ENCODE measurements around the gene DUSP12. TPM values are rescaled to one million over a fixed set of nuclear protein-coding genes. Genes with fewer than 3 reads are reported as not detected.

DUSP12 gene
- polyA plus RNA-seq, 1 of the 3 experiments (the other 2 are of a cell fraction) = 41.7 TPM

GRCh38 chr1:161784968-161785367 is 35.4 kb downstream of the DUSP12 start:
- WGBS (ENCODE audit: low lambda C conversion rate) = 100% methylated on average over 1 of the region's 1 CpG
- no peaks in the 10 kb centered on the region for H3K9me2 ChIP-seq
- H3K79me2 ChIP-seq (ENCODE audit: insufficient read depth) = peaks cover 6% of the 10 kb centered on the region; the same call in 1 of the 2 replicates
- no peak overlapping the region for H3K4me3 ChIP-seq (ENCODE audit: low read depth in 2 of 2, low read length in 1 of 2)
- peaks cover 58 to 66% of the 10 kb centered on the region in 2 experiments for H3K36me3 ChIP-seq (replicated peaks in 1 of 2; ENCODE audit: control insufficient read depth in 1 of 2, insufficient read depth in 2 of 2, low read length in 1 of 2)
- H3K9ac ChIP-seq = no peak overlapping the region
- no peak overlapping the region for H2AFZ ChIP-seq (ENCODE audit: low read depth)
- H4K20me1 ChIP-seq (ENCODE audit: insufficient read depth) = no peaks in the 10 kb centered on the region
- no peak overlapping the region for H3K4me2 ChIP-seq
- no peak for DNase-seq
- no peaks in the 10 kb centered on the region for H3K27me3 ChIP-seq (ENCODE audit: insufficient read depth)
- POLR2A ChIA-PET = no interaction called here
- TF ChIP-seq FOXM1 (IDR thresholded peaks at IDR 0.05; ENCODE audit: low read depth) (no peak), MAX (IDR thresholded peaks at IDR 0.05; ENCODE audit: low read depth) (no peak), FOSL2 (IDR thresholded peaks at IDR 0.05; ENCODE audit: borderline replicate concordance, low read depth) (no peak), FOXJ3 (CRISPR knock-in tag; IDR thresholded peaks at IDR 0.05) (no peak), RXRA (IDR thresholded peaks at IDR 0.05; ENCODE audit: borderline replicate concordance, low read depth) (no peak), PBX3 (IDR thresholded peaks at IDR 0.05) (no peak)
- CTCF ChIA-PET = interaction anchor here (1.4 to 4.2 kb wide), 4 partner anchors 8 to 252 kb away, joined by 3 to 17 read pairs (median 7); no protein-coding TSS in a partner anchor
- H3K27ac ChIP-seq (ENCODE audit: low read depth in 2 of 2, low read length in 1 of 2) = no peak overlapping the region
- peaks cover 7% of the 10 kb centered on the region for H3F3A ChIP-seq (replicated peaks; ENCODE audit: insufficient read depth)
- no peaks in the 10 kb centered on the region for H3K9me3 ChIP-seq
- peaks cover 0 to 11% of the 10 kb centered on the region in 2 experiments; a peak in 2 of 4 replicates for H3K4me1 ChIP-seq (ENCODE audit: control insufficient read depth in 1 of 2, insufficient read depth in 2 of 2, low read depth in 1 of 2, low read length in 1 of 2)

DNA sequence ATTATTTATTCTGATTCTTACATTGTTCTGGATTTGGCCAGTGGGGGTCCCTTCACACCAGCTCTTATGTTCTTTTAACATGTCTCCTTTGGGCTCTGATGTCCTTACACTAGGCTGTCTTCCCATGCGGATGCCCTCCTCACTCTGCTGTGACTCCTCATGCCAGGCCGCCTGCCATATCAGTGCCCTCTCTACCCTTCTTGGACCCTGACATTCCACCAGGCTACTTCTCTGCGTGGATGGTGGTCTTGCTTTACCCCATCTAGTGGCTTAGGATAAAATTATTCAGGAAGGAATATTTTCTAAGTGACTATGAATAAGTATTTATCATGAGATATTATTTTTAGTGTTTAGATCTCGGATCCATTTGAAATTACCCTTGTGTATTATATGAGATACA is 37.8 kb downstream of the DUSP12 start:
- 85% methylated on average over 4 of the region's 4 CpGs for WGBS (ENCODE audit: low lambda C conversion rate)
- ChIA-PET POLR2A (no interaction called here), CTCF (interaction anchor here (1.0 kb wide), 1 partner anchor 250 kb away, joined by 4 read pairs; no protein-coding TSS in a partner anchor)
- DNase-seq = peak; percentile 12
- TF ChIP-seq FOXJ3 (CRISPR knock-in tag; IDR thresholded peaks at IDR 0.05) (no peak), ELF1 (IDR thresholded peaks at IDR 0.05) (no peak), TAF1 (IDR thresholded peaks at IDR 0.05; ENCODE audit: borderline replicate concordance, low read depth, low read length) (no peak), TEAD4 (IDR thresholded peaks at IDR 0.05; ENCODE audit: borderline replicate concordance, insufficient read depth) (no peak), GATA2 (CRISPR knock-in tag; IDR thresholded peaks at IDR 0.05) (no peak), RAD21 (IDR thresholded peaks at IDR 0.05; ENCODE audit: low read length) (no peak)
- TF ChIP-seq, protein P1, sequence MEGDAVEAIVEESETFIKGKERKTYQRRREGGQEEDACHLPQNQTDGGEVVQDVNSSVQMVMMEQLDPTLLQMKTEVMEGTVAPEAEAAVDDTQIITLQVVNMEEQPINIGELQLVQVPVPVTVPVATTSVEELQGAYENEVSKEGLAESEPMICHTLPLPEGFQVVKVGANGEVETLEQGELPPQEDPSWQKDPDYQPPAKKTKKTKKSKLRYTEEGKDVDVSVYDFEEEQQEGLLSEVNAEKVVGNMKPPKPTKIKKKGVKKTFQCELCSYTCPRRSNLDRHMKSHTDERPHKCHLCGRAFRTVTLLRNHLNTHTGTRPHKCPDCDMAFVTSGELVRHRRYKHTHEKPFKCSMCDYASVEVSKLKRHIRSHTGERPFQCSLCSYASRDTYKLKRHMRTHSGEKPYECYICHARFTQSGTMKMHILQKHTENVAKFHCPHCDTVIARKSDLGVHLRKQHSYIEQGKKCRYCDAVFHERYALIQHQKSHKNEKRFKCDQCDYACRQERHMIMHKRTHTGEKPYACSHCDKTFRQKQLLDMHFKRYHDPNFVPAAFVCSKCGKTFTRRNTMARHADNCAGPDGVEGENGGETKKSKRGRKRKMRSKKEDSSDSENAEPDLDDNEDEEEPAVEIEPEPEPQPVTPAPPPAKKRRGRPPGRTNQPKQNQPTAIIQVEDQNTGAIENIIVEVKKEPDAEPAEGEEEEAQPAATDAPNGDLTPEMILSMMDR (IDR thresholded peaks at IDR 0.05) = peak; percentile 47
- Histone ChIP-seq H4K20me1 (ENCODE audit: insufficient read depth) (no peaks in the 10 kb centered on the region), H3K9ac (no peak overlapping the region), H3F3A (replicated peaks; ENCODE audit: insufficient read depth) (peaks cover 7% of the 10 kb centered on the region), H3K36me3 (replicated peaks in 1 of 2; ENCODE audit: control insufficient read depth in 1 of 2, insufficient read depth in 2 of 2, low read length in 1 of 2) (peaks cover 54 to 69% of the 10 kb centered on the region in 2 experiments), H3K4me2 (no peak overlapping the region), H3K9me2 (no peaks in the 10 kb centered on the region), H2AFZ (ENCODE audit: low read depth) (no peak overlapping the region), H3K9me3 (no peaks in the 10 kb centered on the region), H3K4me3 (ENCODE audit: low read depth in 2 of 2, low read length in 1 of 2) (no peak overlapping the region), H3K27me3 (ENCODE audit: insufficient read depth) (no peaks in the 10 kb centered on the region), H3K4me1 (ENCODE audit: control insufficient read depth in 1 of 2, insufficient read depth in 2 of 2, low read depth in 1 of 2, low read length in 1 of 2) (peaks cover 0 to 2% of the 10 kb centered on the region in 2 experiments; a peak in 2 of 4 replicates), H3K79me2 (ENCODE audit: insufficient read depth) (no peaks in the 10 kb centered on the region; the same call in 1 of the 2 replicates), H3K27ac (ENCODE audit: low read depth in 2 of 2, low read length in 1 of 2) (no peak overlapping the region)

Data from SK-N-SH (cell line).